NCI-H187 (cell line): ENCODE measurements around the gene NPAS1.

Experiments used
- DNase-seq, 2 experiments: peaks; one replicate each; lab custom pipeline; 2025; lab: John Stamatoyannopoulos, UW

The NPAS1 gene, protein sequence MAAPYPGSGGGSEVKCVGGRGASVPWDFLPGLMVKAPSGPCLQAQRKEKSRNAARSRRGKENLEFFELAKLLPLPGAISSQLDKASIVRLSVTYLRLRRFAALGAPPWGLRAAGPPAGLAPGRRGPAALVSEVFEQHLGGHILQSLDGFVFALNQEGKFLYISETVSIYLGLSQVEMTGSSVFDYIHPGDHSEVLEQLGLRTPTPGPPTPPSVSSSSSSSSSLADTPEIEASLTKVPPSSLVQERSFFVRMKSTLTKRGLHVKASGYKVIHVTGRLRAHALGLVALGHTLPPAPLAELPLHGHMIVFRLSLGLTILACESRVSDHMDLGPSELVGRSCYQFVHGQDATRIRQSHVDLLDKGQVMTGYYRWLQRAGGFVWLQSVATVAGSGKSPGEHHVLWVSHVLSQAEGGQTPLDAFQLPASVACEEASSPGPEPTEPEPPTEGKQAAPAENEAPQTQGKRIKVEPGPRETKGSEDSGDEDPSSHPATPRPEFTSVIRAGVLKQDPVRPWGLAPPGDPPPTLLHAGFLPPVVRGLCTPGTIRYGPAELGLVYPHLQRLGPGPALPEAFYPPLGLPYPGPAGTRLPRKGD

DNA sequence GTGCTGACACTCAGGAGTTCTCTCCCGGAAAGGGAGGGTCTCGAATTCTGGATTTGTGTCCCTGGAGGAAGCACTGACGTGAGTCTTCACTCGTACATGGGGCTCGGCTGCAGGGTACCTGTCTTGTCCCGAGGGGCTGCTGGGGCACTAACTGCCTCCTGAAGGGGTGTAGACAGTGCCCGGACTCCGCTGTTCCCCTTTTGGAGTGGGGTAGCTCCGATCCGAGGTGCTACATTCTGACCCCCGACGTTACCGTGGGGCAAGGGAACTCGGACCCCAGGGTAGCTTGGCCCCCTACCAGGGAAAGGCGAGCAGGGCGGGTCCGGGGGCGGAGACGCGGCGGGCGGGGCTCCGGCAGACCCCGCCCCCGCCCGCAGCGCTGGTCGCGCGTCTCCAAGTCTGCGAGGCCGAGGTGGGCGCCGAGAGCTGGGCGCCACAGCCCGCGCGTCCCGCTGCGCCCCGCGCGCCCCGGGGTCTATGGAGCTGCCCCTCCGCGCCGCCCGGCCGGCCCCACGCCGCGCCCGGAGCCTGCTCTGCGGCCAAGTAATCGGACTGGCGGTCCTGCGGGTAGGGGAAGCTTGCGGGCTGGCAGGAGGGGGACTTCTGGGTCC is at the start of gene NPAS1:
Gene NPAS1 (plus strand): TSS at position 407 of the 611 bp plus-strand sequence. CDS start 1,211 bp downstream, outside the sequence.
- DNase-seq: no peak

DNA sequence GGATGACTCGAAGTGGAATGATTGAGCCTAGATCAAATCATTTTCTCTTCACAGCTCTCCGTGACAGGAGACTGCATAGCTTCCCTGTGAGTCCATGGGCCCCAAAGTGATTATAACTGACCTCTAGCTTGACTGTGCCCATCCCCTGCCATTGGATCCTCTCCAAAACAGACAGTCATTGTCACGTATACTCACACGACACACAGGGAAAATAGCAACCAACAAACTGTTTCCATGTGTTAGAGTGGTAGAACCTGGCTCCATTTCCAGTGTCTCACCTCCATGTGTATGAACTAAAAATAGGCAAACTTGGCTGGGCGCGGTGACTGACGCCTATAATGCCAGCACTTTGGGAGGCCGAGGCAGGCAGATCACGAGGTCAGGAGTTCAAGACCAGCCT is 48.8 kb upstream of the NPAS1 start:
- no peak for DNase-seq

DNA sequence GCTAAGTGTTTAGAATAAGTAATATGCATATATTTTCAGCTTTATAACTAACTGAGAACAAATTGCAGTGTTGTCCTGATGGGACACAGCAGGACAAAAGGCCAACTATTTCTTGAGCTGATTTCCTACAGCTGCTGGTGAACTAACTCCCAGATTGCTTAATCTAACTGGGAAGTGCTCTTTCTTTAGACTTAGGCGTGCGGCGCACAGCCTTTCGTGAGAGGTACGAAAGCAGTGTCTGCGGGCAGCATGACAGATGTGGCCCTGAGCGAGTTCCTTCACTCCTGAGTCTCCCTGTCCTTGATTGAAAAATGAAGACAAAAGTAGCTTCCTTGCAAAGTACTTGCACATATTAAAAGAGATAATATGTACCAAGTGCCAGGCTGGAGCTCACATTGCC is 47.3 kb upstream of the NPAS1 start:
- no peak for DNase-seq

DNA sequence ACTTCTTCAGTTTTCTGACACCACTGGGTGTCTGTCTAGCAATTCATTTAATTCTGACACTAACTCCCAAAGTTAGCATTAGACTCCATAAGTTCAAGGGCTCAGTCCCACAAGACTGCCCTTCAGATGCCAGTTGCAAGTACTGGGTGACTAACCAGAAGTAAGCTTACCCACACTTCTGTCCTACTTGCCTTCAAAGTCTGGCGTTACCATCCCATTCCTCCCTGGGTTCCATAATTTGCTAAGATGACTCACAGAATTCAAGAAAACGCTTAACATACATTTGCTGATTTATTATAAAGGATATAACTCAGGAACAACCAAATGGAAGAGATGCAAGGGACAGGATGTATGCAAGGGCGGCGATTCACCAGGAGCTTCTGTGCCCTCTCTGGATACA is 45.5 kb upstream of the NPAS1 start:
- DNase-seq: no peak

DNA sequence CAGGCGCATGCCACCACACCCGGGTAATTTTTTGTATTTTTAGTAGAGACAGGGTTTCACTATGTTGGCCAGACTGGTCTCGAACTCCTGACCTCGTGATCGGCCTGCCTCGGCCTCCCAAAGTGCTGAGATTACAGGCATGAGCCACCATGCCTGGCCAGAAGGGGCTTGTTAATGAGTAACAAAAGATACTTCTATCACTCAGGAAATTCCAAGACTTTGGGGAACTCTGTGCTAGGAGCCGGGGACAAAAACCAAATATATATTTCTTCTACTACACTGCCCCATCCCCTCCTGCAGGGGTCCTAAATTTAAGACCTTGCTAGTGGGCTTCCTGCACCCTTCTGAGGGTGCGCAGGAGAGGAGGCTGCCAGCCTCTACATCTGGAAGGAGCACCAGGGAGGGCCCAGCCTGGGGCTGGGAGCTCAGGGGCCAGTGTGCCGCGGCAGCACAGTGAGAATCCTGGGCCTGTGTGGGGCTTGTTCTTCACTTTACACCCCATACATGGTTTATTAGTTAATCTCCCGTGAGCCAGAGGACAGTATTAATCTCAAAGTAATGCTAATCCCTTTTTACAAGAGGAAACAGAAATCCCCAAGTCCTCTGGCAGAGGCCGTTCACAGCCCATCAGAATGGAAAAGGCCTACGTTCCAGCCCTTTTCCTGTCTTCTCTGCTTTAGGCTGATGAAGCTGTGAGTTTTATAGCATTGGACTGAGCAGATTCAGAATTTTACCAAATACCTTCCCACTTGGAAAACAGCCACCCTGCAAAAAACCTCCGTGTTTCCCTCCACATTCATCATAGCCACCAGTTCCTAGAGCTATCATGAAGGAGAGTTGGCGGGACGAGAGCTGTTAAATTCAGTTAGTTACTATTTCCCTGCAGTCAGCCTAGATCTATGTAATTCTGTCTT is 44.4 kb upstream of the NPAS1 start:
- no peak for DNase-seq

DNA sequence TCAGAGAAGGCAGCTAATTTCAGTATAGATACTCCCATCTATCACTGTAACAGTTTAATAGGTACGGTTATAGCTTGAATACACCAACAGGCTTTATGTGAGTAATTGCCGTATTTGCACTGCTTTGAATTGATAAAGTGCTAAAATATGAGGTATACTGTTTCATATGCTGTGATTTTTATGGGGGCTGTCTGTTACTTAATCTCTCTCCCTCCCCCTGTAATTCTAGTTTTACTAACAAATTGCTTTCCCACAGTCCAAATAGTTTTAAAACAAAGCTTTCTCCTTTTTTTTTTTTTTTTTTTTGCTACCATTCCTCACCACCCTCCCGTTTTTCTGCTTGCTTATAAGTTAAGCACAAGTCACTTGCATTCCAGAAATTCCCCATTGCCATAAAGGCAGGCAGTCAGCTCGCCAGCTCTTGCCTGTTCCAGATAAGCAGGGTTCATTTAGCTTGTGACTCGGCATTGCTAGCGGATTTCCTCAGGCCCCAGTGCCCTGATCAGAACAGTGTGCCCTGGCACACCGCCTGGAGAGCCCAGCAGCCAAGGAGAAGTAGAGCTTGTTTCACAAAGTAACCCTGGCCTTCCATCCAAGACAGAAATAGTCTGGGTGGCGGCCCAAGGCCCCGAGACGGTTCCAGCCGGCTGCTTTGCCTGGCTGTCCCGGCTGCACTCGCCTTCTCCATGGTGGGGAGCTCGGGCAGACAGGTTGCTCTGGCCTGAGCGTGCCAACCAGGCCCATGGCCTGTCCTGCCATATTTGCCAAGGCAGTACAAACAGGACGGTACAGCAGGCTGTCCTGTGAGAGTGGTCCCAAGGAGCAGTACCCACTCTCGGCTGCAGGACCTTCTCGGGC is 43.5 kb upstream of the NPAS1 start:
- DNase-seq: no peak

DNA sequence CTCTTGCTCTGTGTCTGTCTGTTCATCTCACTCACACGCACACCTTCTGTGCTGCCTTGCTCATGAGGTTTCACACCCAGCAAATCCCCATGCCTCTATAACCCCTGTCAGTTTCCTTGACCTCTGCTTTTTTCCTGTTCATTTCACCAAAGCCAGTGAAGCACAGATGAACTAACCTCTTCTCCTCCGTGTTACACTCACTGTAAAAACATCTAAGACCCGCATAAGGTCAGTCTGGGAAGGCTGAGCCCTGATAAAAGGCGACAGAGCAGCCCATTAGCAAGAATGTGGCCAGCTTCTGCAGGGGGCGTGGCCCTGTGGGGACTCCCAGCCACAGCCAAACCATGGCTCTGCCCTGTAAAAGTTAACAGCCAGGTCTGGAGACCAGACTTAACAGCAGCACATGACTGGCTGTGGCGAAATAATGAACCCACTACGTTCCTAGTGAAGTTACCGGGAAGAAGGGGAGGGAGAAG is 42.8 kb upstream of the NPAS1 start:
- no peak for DNase-seq

DNA sequence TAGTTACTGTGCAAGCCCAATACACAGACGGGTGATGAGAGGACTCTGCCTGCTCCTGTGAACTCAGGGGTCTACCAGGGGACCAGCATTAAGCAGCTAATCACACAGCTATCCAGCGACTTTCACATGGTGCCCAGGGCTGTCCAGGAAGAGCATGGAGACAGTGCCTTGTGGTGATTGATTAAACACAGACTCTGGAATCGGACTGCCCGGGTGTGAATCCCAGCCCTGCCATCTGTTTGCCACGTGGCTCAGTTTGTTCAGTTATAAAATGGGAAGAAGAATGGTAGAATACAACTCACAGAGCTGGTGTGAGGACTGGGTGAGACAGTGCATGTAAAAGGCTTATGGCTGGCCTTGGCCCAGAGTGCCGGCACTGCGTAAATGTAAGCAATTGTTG is 42.1 kb upstream of the NPAS1 start:
- no peak for DNase-seq

DNA sequence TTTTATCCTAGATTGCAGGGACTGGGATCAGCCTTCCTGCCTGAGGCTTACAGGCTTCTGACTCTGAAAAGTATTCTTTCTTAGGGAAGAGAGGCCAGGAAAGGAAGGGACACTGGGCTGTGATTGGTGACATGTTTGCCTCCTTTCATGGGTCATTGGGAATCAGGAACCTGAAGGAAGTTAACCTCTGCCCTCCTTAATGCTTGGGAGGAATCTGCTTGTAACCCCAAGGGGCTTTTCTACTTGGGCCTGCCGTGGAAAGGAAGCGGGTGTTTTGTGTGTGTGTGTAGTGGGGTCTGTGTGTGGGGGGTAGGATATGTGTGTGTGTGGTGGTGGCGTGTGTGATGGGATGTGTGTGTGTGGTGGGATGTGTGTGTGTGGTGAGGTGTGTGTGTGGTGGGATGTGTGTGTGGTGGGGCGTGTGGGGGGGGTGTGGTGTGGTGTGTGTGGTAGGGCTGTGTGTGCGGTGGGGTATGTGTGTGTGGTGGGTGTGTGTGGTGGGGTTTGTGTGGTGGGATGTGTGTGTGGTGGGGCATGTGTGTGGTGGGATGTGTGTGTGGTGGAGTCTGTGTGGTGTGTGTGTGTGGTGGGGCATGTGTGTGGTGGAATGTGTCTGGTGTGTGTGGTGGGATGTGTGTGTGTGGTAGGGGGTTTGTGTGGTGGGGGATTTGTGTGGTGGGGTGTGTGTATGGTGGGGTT is 41.3 kb upstream of the NPAS1 start:
- no peak for DNase-seq

DNA sequence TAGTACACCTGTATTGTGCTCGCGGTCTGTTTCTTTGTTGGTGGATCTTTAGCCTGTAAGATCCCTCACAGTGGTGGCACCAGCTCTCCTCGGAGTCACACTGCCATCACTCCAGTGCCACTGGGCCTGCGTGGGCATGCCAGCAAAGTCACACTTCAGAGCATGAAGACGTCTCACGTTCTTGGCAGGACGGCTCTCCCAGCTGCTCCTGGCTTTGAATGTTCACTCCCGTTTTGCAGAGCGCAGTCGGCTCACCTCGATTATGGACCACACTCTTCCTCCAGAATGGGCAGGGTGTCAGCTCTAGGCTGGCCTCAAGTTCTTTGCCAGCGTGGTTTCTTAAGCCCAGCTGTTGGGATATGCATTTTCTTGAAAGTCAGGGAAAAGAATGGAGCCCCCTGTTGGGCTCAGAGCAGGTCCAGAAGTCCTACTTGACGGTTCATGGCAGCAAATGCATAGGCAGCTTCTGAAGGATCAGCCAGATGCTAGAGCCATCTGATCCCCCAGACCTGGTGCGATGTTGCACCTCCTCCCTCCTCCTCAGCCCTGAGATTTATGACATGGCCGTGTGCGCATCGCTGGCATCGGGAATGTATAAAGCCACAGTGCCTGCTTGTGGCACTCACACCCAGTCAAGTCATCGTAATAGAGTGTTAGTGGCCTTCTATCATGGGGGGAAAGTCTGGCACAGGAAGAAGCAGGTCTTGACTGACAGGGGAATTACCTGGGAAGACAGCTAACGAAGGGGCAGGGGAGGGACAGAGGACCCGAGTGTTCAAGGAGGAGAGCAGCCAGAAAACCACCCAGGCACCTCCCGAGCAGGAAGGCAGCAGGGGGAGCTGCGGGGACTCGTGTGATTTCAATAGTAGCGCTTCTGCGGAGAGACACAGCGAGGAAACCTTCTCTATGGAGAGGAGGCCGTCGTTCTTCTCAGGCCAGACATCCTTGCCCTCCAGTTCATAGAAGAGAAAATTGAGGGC is 40.2 kb upstream of the NPAS1 start:
- peak; percentile 33 to 38 for DNase-seq

DNA sequence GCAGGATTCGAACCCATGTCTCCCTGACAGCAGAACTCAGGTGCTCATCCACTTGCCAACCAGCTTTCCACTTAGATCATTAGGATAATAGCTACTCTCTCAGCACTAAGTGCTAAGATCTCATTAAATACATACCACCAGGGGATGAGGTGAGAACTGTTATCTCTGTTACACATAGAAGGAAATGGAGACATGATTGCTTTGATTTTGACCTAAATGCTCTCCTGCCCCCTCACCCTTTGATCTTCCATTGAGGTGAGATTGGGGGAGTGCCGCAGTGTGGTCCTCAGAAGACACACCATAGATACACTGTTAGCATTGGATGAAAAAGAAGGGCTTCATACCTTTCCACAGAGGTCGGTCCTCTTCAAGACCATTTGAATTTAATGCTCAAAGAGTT is 38.9 kb upstream of the NPAS1 start:
- DNase-seq: no peak

DNA sequence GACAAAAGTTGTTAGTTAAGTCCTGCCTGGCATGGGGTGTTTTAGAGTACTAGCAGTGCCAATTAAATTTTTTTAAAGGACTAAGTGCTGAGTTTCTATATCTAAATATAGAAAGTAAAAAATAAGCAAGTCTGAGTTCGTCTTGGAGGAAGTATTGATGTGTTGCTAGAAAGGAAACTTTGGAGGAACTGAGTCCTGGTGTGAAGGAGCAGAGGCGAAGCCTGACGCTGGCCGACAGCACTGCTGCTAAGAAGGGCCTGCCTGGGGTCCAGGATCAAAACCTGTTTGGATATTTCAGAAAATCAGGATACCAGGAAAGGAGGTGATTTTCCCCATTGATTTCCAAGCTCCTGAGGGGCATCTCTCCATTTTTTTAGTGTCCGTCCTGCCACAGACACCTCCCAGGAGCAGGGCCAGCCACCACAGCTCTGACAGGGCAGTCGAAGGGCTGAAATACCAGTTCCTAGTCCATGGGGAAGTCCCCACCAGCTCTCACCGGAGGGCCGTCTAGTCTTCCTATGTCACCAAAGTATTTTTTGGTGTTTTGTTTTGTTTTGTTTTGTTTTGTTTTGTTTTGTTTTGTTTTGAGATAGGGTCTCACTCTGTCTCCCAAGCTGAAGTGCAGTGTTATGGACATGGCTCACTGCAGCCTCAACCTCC is 38.2 kb upstream of the NPAS1 start:
- no peak for DNase-seq

DNA sequence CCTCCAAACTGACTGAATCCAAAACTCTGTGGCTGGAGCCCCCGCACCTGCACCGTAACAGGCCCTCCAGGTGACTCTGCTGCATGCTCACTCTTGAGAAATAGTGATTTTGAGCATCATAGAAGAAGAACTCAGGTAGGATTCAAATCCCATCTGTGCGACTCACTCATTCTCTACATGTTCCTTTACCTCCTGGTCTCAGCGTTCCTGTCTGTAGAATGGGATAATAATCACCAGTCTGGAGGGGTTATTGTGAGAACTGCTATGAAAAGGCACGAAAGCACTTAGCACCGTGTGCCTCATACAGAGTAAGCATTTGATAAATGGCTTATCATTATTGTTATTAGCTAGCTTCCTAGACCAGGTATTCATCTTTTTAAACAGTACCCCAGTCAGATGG is 36.5 kb upstream of the NPAS1 start:
- no peak for DNase-seq

DNA sequence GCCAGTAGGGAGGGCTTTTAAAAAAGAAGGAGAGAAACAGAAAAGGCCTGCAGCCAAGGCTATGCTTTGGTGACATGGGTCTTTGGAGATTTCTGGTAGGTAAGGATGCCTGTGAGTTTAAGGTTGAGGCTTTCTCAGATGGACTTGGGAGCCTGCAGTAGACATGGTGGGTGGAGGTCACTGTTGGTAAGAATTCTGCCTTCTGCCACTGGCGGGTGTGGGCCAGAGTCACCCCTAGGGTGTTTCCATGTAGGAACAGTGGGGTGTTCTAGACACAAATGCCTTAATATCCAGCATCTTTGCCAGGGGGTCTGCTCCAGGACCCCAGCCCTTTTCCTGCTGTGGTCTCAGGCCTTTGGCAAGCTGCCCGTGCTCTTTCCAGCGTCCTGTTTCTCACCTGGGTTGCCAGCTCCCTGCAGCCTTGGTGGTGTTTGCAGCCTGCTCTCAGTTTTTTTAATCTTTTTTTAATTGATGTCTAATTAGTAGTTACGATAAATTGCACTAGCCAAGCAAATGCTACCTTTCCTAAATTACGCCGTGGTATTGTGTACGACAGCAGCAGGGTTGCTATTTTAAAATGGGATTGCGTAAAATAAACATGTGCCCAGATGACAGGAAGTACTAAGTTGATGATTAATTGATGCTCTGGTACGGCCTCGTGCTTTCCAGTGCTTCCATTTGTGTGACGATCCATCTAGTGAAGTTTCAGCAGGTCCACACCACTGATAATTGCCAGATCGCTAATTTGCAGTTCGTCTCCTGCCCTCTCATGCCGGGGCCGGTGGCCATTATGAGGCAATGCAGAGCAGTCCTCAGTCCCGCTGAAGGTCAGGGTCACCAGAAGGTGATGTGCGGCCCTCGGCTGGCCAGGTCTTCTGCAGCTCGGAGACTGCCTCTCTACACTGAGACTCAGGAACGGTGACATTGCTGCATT is 35.3 kb upstream of the NPAS1 start:
- DNase-seq: no peak

DNA sequence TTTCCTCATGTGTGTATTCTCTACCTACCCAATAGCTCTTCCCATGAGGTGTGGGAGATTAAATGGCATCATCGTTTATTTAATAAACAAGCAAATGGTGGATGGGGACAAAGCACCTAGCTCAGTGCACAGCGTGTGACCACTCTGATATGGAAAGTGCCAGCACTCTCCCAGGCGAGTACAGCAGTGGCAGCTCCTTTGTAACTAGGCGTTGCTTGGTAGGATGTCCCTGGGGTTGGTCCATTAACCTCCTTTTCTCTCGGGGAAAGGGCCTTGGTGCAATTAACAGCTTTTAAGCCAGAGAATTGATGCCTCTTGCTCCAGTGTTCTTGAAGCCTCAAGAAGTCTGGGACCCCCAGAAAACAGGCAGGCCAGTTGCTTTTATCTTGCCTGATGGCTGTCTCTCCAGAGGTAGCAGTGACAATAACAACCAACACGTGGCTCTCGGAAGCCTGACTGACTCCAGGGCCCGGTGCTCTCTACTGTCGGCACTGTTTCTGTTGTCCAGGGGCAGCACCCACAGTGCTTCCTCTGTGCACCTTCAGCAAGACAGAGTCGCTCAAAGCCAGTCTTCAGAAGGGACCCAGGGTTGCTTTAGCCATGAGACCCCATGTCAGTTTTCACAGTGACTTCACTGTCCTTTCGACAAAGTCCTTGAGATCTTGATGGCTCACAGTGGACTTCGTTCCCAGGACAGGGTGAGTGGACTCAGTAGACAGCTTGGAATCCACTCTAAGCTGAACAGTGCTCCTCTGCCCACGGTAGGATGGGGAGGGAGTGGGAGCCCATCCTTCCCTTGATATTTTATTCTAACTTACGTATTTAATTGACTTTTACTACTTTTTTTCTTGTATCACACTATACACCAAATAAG is 33.9 kb upstream of the NPAS1 start:
- DNase-seq: no peak

DNA sequence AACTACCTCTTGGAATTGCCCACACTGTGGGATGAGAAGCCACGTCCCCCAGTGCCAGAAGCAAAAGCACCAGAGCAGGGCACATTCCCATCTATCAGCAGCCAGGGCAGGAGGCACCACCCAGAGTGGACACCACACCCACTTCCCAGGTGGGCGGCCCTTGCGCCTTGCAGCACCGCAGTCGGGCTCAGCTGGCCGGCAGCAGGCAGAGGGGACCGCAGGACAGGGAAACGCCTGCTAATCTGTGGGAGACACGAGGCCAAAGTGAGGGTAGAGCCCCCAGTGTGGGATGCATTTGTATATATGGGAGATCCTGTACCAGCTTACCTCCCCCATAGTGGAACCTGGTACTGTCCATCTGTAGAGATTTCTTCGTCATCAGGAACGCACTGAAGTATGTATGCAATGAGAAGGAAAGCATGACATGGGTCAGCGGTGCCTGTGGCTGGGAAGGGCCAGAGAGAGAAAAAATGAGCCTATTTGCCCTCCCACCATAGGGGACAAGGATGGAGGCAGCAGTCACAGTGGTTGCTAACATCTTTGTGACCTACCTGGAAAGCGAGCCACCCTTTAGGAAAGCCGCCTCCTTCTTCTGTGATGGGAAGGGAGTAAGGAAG is 30.9 kb upstream of the NPAS1 start:
- no peak for DNase-seq
